PC-9 (cell line): ENCODE measurements around the gene ZDHHC11B.
"Not testable (repeated sequence)": the region's sequence is repeated elsewhere in the genome, so short reads cannot be mapped to it uniquely, and the experiment has no call there.

Experiments used
- CTCF ChIP-seq: fragments of 200-600 bp; sonication (generic); conservative IDR thresholded peaks from 2 replicates; pipeline ENCODE4 v1.6.1; 2017; ENCODE audit warnings: mixed run types, antibody characterized with exemption, mild to moderate bottlenecking, moderate library complexity
- EZH2 ChIP-seq: fragments of 200-600 bp; sonication (generic); IDR thresholded peaks from 2 replicates; pipeline ENCODE4 v1.8.0; 2017; ENCODE audit warnings: antibody characterized with exemption, low read depth

GRCh38 chr5:688348-689010, 96.0 kb downstream of the ZDHHC11B start:
- not testable (repeated sequence) for TF ChIP-seq CTCF, EZH2
